PC-3 (cell line): ENCODE results near the gene GSTO2.

Source experiments
- CTCF ChIP-seq: fragments of 300-600 bp; sonication (generic); conservative IDR thresholded peaks from 2 replicates; pipeline ENCODE4 v1.5.1; 2017; ENCODE audit warnings: antibody characterized with exemption, low read depth, mild to moderate bottlenecking, low read length
- EZH2 ChIP-seq: fragments of 300-600 bp; sonication (generic); IDR thresholded peaks from one replicate; pipeline ENCODE4 v1.6.1; 2017; ENCODE audit warnings: antibody characterized with exemption, mild to moderate bottlenecking, low read length; ENCODE audit not compliant: unreplicated experiment
- EZH2phosphoT487 ChIP-seq: fragments of 300-600 bp; sonication (generic); IDR thresholded peaks from 2 replicates; pipeline ENCODE4 v1.6.1; 2018; ENCODE audit warnings: mild to moderate bottlenecking, antibody characterized with exemption, low read length, borderline replicate concordance

- TF ChIP-seq CTCF (no peak), EZH2 (no peak), EZH2phosphoT487 (no peak)
Measured at GRCh38 chr10:104351061-104351702, 82.2 kb downstream of the GSTO2 start.
